NCI-H446 (cell line): ENCODE results near the gene ETV6.

Experiments used
- DNase-seq, 2 experiments: peaks; one replicate each; lab custom pipeline; 2025; lab: John Stamatoyannopoulos, UW

The ETV6 gene

DNA sequence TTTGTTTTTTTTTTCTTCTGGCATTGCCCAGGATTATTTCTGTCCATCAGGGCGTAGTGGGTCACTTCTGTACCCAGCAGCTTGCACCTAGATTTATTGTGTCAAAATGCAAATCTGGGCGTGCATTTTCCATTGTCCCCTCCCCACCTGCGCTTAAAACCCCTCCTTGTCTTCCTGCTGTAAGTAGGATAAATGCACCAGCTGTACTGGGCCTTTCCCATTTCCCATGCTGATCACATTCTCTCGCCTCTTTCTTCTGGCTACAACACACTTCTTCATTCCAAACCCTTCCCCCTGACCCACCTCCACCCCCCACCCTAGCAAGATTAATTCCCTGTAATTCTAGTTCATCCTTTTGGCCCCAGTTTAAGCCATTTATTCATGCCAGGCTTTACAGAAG lies 128.0 kb downstream of the ETV6 start:
- no peak for DNase-seq

DNA sequence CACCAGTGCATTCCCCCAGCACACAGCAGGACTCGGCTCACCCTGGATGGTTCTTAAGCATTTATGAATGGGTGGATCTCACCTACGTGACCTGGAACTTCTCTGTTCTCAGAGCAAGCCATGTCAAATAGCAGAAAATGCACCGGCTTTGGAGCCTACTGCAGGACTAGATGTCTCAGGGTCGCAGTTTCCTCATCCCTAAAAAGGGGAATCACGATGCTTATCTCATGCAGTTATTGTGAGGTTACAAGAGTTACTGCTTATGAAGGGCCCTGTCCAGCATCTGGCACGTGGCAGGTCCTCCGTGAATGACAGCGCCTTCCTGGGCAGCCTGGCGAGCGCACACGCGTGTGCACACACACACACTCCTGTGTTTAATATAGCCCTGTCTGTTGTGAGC lies 128.5 kb downstream of the ETV6 start:
- DNase-seq: no peak

DNA sequence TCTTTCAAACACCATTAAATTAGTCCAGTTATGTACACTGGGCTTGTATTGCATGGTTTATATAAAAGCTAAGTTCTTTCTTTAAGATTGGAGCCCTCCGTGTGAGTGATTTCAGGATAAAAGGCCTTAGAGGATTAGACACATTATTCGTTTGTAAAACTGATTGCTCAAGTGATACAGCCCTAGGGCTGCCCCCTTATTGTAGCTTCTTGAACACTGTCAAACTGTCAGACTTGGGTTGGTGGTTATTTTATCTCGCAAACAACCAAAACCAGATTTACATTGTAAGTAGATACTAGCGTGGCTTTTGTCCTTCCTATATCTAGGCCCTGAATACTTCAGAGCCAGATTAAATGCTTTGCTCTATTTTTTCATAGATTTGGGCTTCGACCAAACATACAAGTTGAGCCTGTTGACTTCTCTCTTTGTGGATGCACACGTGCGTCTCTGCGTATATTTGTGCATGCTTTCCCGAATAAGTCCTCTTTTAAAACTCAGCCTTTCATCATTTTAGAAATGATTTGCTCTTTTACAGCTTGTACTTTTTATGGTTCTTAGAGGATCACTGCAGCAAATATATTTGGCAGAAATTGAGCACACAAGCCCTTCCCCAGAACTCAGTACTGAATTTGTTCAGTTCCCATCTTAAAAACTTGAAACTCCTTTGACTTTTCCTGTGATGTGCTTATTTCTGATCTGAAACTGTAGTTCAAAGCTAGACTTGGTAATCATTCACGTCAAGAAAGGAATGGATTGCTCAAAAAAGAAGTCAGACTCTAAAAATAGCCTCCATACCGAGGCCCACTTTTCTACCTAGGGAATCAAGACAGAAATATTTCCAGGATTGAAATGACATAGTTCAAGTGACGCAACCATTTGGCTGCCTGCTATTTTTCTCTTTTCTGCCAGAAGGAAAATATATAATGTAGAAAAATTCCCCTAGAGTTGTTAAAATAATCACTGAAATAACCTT lies 129.5 kb downstream of the ETV6 start:
- no peak for DNase-seq

DNA sequence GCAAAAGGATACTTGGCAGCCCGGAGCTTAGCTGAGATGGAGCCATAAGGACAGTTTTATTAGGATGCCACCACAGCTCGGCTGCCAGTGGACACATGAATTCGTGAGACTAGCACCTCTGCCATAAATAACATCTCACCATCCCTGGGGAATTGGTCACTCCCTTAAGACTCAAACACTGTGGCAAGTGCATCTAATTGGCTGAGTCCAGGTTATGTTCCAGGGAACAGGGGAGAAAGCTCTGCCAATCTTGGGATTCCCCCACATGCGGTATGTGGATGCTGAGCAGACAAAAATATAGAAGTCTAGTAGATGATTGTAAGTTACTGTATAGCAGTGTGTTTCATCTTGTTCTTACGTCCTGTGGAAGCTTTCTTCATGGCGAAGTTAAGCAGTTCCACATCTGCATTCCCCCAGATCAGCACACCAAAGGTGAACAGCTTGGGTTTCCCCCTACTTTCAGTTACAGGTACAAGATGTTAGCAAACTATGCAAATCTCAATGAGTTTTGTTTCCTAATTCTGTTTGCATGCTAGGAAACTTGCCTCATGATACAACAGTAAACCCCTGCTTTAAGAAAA lies 131.1 kb downstream of the ETV6 start:
- no peak for DNase-seq

DNA sequence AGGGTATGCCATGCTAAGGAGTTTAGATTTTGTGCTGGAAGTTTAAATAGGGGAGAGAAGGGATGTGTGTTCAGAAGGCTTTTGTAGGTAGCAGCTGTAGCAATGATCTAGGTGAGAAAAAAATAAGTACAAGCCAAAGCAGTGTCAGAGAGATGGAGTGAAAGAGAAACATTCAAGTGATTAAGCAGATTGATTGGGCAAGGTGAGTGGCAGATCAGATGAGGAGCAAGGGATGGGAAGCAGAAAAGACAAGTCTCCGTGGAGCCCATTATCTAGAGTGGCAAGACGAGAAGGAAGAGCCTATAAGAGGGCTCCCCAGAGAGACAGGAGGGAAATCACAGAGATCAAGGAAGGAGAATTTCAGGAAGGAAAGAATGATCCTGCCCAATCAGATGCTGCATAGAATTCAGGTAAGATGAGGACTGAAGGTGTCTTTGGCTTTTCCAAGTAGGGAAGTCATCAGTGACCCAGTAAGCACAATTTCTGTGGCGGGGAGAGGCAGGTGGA lies 133.5 kb downstream of the ETV6 start:
- DNase-seq: no peak

DNA sequence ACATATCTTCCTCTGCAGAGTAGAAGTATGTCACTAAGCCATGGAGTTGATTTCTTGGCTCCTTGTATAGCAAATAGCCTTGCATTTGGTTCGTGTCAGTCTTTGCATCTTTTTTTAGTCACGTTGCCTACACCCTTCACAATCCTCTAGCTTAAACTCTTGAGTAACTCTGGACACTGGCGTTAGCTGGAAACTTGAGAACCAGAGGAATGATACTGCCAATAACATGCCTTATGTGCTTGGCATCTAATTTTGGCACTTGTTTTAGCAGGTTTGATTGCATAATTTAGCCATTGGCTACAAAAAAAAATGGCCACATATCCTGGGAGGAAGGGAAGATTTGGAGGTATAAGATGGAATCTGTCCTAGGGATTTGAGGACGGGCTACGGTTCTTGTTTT lies 136.2 kb downstream of the ETV6 start:
- peak in 1 of 2 experiments; percentile 60 for DNase-seq

- no peak for DNase-seq
These were observed 137.3 kb downstream of the ETV6 start for GRCh38 chr12:11786638-11787365.

GRCh38 chr12:11787437-11787836 lies 138.0 kb downstream of the ETV6 start:
- no peak for DNase-seq

- DNase-seq: no peak
These were observed 138.7 kb downstream of the ETV6 start for GRCh38 chr12:11787933-11788849.

GRCh38 chr12:11793921-11794710 lies 144.6 kb downstream of the ETV6 start:
- no peak for DNase-seq

DNA sequence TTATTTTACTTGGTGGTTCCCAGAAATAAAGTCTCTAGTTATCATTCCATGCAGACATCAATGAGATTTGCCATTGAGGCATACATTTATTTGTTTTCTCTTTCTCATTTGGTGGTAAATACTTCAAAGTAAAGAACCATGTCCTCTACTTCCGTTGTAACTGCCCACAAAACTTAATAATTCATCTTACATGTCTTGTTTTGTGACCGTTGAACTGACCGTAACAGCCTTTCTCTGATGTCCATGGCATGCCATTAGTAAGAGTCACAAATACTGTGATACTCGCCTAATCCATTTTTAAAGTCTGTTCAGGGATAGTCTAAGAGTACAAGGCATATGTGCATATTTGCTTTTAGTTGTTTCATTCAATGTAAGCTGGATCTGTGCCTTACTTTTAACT lies 145.3 kb downstream of the ETV6 start:
- no peak for DNase-seq

- peak in 1 of 2 experiments; percentile 39 for DNase-seq
These were observed 145.9 kb downstream of the ETV6 start for GRCh38 chr12:11795192-11795912.

DNA sequence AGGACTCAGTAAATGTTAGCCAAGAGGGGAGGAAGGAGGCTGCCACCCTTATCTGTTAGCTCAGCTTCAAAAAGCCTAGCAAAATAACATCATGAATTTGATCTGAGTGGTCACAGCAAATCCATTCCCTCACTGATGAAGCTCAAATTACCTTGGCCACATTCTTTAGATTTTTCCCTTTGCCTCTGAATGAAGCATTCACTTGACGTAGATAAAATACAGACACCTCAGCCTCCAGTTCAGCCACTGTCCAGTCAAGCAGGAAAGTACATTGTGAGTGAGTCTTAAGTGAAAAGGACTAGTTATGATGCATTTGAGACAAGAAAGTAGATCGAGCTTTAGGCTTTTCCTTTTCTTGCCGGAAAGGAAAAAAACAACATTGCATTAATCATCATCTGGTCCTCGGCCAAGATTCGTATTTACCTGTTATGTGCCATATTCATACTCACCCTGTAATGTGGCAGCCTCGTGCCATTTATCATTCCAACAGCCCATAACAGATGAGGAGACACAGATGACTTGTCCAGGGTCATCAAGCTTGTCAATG lies 146.5 kb downstream of the ETV6 start:
- DNase-seq: no peak

- no peak for DNase-seq
These were observed 147.9 kb downstream of the ETV6 start for GRCh38 chr12:11797317-11797913.

GRCh38 chr12:11798006-11798708 lies 148.7 kb downstream of the ETV6 start:
- no peak for DNase-seq

DNA sequence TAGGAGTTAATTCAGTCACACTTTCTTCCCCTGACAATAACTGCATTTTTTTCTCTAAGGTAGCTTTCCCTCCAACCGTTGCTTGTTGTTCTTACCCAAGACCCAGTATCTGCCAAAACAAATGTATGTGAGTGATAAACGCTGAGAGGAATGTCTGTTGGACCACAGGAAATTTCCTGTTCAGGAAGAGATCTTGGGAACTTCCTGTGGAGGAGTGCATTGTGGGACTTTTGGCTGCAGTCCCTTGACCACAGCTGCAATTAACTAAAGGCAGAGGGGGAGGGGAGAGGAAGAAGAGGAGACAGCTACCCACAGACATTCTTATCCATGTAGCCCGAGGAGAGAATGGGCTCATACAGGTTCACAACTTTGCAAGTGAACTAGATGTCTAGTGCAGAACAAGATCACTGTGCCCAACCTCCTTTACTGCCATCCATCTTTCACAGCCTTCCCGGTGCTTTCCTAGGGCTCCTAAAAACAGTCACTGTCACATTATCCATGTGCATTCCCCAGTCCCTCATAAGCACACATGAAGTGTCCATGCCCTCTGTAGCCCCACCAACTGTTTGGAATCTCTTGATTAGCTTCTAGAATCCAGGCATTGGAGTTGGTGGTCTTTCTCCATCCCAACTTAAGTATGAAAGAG lies 149.5 kb downstream of the ETV6 start:
- no peak for DNase-seq

GRCh38 chr12:11799502-11799873 lies 150.0 kb downstream of the ETV6 start:
- no peak for DNase-seq

GRCh38 chr12:11801643-11802042 lies 152.2 kb downstream of the ETV6 start:
- DNase-seq: no peak
